ENCODE measurements around the gene GRM2. TPM values are rescaled to one million over a fixed set of nuclear protein-coding genes. Genes with fewer than 3 reads are reported as not detected.

Gene GRM2
- total RNA-seq, 1 donor from 2014 or later, result 0.19 TPM

DNA sequence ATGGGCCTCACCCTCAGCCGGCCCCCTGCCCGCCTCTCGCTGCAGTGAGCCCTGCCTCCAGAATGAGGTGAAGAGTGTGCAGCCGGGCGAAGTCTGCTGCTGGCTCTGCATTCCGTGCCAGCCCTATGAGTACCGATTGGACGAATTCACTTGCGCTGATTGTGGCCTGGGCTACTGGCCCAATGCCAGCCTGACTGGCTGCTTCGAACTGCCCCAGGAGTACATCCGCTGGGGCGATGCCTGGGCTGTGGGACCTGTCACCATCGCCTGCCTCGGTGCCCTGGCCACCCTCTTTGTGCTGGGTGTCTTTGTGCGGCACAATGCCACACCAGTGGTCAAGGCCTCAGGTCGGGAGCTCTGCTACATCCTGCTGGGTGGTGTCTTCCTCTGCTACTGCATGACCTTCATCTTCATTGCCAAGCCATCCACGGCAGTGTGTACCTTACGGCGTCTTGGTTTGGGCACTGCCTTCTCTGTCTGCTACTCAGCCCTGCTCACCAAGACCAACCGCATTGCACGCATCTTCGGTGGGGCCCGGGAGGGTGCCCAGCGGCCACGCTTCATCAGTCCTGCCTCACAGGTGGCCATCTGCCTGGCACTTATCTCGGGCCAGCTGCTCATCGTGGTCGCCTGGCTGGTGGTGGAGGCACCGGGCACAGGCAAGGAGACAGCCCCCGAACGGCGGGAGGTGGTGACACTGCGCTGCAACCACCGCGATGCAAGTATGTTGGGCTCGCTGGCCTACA is 8.5 kb downstream of the GRM2 start:
- TF ChIP-seq, protein P1, sequence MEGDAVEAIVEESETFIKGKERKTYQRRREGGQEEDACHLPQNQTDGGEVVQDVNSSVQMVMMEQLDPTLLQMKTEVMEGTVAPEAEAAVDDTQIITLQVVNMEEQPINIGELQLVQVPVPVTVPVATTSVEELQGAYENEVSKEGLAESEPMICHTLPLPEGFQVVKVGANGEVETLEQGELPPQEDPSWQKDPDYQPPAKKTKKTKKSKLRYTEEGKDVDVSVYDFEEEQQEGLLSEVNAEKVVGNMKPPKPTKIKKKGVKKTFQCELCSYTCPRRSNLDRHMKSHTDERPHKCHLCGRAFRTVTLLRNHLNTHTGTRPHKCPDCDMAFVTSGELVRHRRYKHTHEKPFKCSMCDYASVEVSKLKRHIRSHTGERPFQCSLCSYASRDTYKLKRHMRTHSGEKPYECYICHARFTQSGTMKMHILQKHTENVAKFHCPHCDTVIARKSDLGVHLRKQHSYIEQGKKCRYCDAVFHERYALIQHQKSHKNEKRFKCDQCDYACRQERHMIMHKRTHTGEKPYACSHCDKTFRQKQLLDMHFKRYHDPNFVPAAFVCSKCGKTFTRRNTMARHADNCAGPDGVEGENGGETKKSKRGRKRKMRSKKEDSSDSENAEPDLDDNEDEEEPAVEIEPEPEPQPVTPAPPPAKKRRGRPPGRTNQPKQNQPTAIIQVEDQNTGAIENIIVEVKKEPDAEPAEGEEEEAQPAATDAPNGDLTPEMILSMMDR (IDR thresholded peaks at IDR 0.05; ENCODE audit: unreplicated experiment), result no peak
- H3K4me3 Mint-ChIP-seq (ENCODE audit: low read depth), result no peak overlapping the region
- H3K27ac Mint-ChIP-seq, result no peak overlapping the region
- no peaks in the 10 kb centered on the region for H3K4me1 Mint-ChIP-seq (ENCODE audit: low read depth)
- H3K36me3 Mint-ChIP-seq (ENCODE audit: insufficient read depth), result no peaks in the 10 kb centered on the region
- no peak for DNase-seq (ENCODE audit: low spot score, unreplicated experiment)
- H3K27me3 Mint-ChIP-seq, result peaks cover 5% of the 10 kb centered on the region
- H3K9me3 Mint-ChIP-seq (ENCODE audit: low read depth), result no peaks in the 10 kb centered on the region

DNA sequence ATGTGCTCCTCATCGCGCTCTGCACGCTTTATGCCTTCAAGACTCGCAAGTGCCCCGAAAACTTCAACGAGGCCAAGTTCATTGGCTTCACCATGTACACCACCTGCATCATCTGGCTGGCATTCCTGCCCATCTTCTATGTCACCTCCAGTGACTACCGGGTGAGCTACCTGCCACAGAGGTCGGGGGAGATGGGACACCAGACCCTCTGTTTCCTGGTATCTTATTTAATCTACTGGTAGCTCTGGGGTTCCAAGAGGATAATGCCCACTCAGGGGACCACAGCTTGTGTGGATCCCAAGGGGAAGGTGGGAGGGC is 9.1 kb downstream of the GRM2 start:
- TF ChIP-seq, protein P1 (IDR thresholded peaks at IDR 0.05; ENCODE audit: unreplicated experiment), result no peak
- Mint-ChIP-seq H3K27me3 (peaks cover 5% of the 10 kb centered on the region), H3K4me1 (ENCODE audit: low read depth) (no peaks in the 10 kb centered on the region), H3K27ac (no peak overlapping the region), H3K4me3 (ENCODE audit: low read depth) (no peak overlapping the region), H3K9me3 (ENCODE audit: low read depth) (no peaks in the 10 kb centered on the region), H3K36me3 (ENCODE audit: insufficient read depth) (no peaks in the 10 kb centered on the region)
- no peak for DNase-seq (ENCODE audit: low spot score, unreplicated experiment)

DNA sequence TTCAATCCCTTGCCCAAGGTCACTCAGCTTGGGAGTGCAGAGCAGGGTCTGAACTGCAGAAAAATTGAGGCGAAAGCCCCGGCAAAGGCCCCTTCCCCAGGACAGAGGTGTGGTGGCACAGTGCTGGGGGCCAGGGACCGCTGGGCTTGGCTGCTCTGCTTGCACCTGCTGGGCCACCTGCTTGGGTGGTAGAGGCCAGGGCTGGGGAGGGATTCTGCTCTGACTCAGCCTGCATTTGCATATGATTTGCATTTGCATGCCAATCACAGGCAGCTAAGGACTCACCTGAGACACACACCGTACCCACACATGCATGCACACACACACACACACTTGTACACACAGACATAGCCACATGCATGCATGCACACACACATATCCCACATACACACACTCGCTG is 9.9 kb downstream of the GRM2 start:
- Mint-ChIP-seq H3K4me3 (ENCODE audit: low read depth) (no peak overlapping the region), H3K4me1 (ENCODE audit: low read depth) (no peaks in the 10 kb centered on the region), H3K9me3 (ENCODE audit: low read depth) (no peaks in the 10 kb centered on the region), H3K27me3 (peaks cover 5% of the 10 kb centered on the region), H3K36me3 (ENCODE audit: insufficient read depth) (no peaks in the 10 kb centered on the region), H3K27ac (no peak overlapping the region)
- TF ChIP-seq, protein P1 (IDR thresholded peaks at IDR 0.05; ENCODE audit: unreplicated experiment), result no peak
- DNase-seq (ENCODE audit: low spot score, unreplicated experiment), result no peak

DNA sequence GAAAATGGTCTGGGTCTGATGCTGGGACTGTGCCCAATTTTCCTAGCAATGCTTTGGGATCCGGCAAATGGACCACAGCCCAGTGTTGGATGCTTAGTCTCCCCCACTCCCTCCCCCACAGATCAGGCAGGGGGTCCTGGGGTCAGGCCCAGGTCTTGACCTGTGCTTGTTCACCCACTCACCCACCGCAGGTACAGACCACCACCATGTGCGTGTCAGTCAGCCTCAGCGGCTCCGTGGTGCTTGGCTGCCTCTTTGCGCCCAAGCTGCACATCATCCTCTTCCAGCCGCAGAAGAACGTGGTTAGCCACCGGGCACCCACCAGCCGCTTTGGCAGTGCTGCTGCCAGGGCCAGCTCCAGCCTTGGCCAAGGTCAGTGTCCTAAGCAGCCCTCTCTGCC is 10.6 kb downstream of the GRM2 start:
- H3K9me3 Mint-ChIP-seq (ENCODE audit: low read depth), result no peaks in the 10 kb centered on the region
- no peak overlapping the region for H3K27ac Mint-ChIP-seq
- no peaks in the 10 kb centered on the region for H3K36me3 Mint-ChIP-seq (ENCODE audit: insufficient read depth)
- H3K4me1 Mint-ChIP-seq (ENCODE audit: low read depth), result no peaks in the 10 kb centered on the region
- no peak for DNase-seq (ENCODE audit: low spot score, unreplicated experiment)
- TF ChIP-seq, protein P1 (IDR thresholded peaks at IDR 0.05; ENCODE audit: unreplicated experiment), result no peak
- H3K4me3 Mint-ChIP-seq (ENCODE audit: low read depth), result no peak overlapping the region
- peaks cover 5% of the 10 kb centered on the region for H3K27me3 Mint-ChIP-seq

DNA sequence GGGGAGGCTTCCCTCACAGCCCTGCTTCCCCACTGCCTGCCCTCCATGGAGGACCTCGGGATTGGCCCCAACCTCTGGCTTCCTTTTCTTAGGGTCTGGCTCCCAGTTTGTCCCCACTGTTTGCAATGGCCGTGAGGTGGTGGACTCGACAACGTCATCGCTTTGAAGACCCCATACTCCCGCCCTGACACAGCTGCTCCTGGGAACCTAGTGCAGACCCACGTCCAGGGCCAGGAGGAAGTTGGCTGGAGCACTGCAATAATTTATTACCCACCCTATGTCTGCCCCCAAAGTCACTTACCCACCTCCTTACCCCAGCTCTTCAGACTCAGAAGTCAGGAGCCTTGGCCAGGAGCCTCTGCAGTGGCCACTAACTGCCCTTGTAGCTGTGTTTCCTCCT is 11.1 kb downstream of the GRM2 start:
- H3K4me1 Mint-ChIP-seq (ENCODE audit: low read depth), result no peaks in the 10 kb centered on the region
- H3K9me3 Mint-ChIP-seq (ENCODE audit: low read depth), result no peaks in the 10 kb centered on the region
- DNase-seq (ENCODE audit: low spot score, unreplicated experiment), result no peak
- no peaks in the 10 kb centered on the region for H3K36me3 Mint-ChIP-seq (ENCODE audit: insufficient read depth)
- H3K27me3 Mint-ChIP-seq, result peaks cover 5% of the 10 kb centered on the region
- H3K4me3 Mint-ChIP-seq (ENCODE audit: low read depth), result no peak overlapping the region
- TF ChIP-seq, protein P1 (IDR thresholded peaks at IDR 0.05; ENCODE audit: unreplicated experiment), result no peak
- no peak overlapping the region for H3K27ac Mint-ChIP-seq

Measured in progenitor cell of endocrine pancreas (in vitro differentiated cells).